A673 (cell line): ENCODE measurements around the gene NUTM2G.
"Not testable (repeated sequence)": the region's sequence is repeated elsewhere in the genome, so short reads cannot be mapped to it uniquely, and the experiment has no call there.

Source experiments
- EZH2 ChIP-seq: fragments of 200-600 bp; sonication (generic); IDR thresholded peaks from 2 replicates; pipeline ENCODE4 v1.6.1; 2017; ENCODE audit warnings: borderline replicate concordance, low read depth, mild to moderate bottlenecking, mixed read lengths, antibody characterized with exemption, low read length; ENCODE audit not compliant: poor library complexity, severe bottlenecking
- TF ChIP-seq, protein P1 (sequence below): fragments of 300-800, 200-600 bp; sonication (generic); conservative IDR thresholded peaks from 2 replicates; pipeline ENCODE4 v1.5.1; 2017; ENCODE audit warnings: low read depth, mild to moderate bottlenecking, antibody characterized with exemption, low read length, moderate library complexity, mixed read lengths

DNA sequence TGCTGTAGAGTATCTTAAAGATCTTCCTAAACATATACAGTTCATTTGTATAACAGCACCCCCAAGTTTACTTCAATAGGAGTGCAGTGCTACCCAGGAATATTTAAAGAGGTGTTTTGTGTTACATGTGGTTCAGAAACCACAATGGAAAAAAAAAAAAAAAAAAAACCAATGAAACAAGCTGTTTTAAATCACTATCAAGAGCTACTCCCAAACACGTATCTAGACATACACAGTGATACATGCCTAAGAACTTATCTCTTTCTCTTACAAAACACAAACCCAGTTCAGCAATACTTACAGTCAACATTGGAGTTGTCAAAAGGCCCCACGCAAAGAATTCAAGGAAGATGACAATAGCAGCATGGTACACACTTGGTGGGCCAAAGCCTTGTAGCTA, 43.9 kb downstream of the NUTM2G start:
- TF ChIP-seq, protein P1, sequence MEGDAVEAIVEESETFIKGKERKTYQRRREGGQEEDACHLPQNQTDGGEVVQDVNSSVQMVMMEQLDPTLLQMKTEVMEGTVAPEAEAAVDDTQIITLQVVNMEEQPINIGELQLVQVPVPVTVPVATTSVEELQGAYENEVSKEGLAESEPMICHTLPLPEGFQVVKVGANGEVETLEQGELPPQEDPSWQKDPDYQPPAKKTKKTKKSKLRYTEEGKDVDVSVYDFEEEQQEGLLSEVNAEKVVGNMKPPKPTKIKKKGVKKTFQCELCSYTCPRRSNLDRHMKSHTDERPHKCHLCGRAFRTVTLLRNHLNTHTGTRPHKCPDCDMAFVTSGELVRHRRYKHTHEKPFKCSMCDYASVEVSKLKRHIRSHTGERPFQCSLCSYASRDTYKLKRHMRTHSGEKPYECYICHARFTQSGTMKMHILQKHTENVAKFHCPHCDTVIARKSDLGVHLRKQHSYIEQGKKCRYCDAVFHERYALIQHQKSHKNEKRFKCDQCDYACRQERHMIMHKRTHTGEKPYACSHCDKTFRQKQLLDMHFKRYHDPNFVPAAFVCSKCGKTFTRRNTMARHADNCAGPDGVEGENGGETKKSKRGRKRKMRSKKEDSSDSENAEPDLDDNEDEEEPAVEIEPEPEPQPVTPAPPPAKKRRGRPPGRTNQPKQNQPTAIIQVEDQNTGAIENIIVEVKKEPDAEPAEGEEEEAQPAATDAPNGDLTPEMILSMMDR = not testable (repeated sequence)
- TF ChIP-seq EZH2 = not testable (repeated sequence)
